ENCODE results near the gene SMG9. TPM values are rescaled to one million over a fixed set of nuclear protein-coding genes. Genes with fewer than 3 reads are reported as not detected.

Gene SMG9, protein sequence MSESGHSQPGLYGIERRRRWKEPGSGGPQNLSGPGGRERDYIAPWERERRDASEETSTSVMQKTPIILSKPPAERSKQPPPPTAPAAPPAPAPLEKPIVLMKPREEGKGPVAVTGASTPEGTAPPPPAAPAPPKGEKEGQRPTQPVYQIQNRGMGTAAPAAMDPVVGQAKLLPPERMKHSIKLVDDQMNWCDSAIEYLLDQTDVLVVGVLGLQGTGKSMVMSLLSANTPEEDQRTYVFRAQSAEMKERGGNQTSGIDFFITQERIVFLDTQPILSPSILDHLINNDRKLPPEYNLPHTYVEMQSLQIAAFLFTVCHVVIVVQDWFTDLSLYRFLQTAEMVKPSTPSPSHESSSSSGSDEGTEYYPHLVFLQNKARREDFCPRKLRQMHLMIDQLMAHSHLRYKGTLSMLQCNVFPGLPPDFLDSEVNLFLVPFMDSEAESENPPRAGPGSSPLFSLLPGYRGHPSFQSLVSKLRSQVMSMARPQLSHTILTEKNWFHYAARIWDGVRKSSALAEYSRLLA
- 4.3 and 8.8 TPM in 2 replicates for total RNA-seq

DNA sequence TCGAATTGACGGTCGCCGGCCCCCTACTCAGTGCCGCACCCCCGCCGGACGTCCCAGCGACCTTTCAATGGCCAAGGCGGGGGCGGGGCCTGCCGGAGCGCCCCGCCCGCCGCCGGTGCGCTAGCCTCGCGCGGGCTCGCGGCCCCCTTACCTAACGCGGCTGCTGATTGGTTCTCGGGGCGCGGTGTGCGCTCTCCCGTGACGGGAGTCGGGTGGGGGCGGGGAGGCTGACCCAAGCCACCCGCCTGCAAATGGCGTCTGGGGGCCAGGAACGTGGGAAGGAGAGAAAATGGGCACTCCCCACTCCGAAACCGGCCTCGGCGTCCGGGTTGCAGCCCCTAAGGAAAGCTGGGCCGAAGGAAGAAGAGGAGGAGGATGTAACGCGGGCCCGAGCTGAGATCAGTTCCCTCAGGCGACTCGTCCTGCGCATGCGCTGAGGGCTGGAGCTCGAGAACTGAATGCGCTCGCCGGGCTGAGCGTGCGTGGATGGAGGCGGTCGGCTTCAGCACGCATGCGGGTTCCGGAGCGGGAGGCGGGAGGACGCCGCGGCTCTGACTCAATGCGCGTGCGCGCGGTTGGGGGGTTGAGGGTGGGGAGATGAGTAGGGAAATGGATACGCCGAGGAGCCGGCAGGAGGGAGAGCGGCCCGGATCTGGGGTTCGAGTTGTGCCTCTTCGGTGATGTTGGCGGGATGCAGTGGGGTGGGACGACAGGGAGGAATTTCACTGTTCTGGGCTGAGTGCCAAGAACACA lies at the start of gene SMG9:
SMG9 (minus strand) TSS at position 460 of the 753 bp plus-strand sequence. CDS start 4,221 bp downstream, outside the sequence.

DNA sequence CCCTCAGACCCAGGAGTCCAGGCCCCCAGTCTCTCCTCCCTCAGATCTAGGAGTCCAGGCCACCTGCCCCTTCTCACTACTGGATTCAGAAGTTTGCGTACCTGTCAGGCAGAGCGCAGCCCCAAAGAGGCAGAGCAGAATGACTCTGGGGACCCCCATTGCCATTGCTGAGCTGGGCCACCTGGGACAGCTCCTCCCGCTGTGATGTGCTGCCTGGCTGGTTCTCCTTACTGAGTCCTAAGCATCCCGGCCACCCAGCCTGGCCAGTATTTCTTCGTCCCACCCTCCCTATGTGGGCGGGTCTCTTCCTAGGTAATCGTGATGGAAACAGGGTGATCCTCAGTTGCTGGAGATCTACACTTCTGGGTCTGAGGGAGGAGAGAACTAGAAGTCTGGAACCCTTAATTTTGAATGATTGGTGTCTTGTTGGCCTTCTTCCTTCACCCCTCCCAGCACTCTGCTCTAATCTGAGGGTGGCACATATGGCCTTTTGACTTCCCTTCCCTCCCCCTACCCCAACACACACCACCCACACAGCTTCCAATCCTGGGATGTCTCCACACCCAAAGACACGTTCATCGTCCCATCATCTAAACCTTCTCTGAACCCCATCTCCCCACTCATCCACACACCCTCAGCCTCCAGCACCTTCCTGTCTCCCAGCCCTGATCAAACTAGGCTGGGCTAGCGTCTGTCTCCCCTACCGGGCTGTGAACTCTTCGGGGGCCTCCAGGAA lies 47.6 kb upstream of the SMG9 start, which contains the start of gene LYPD5:
LYPD5 (minus strand) TSS at position 232 of the 736 bp plus-strand sequence; CDS start at position 165, 67 bp downstream.

DNA sequence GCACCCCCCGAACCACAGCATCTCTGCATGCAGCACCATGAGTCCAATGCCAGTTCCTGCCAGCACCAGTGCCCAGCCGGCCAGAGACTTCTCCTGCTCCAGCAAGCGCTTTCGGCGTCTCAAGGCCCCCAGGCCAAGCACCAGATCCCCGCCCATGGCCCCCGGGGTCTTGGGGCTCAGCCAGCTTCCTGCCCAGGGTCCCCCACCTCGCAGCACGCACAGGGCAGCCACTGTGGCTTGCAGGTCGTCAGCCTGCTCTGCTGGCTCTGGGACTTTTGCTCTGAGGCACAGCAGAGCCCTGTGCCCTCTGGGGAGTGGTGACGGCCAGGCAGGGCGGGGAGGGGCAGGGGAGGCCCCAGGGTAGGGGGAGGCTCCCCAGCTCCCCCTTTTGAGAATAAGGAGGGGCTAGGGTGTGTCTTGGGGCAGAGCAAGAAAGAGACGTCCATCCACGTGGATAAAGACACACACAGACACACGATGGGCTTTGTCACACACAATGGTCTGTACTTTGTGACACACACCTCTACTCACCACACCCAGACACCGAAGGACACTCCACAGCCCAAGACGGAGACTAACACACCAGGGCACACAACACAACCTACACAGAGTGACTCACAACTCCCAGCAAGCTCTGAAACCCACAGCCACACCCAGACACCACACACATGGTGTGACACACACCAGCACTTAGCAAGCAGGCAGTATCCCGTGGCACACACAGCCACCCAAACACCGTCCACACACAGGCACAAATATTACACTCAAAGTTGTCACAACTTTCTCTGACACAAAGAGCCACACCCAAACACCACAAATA lies 26.2 kb upstream of the SMG9 start, which contains the start of gene KCNN4:
KCNN4 (minus strand) TSS at position 268 of the 820 bp plus-strand sequence; CDS start at position 156, 112 bp downstream.

DNA sequence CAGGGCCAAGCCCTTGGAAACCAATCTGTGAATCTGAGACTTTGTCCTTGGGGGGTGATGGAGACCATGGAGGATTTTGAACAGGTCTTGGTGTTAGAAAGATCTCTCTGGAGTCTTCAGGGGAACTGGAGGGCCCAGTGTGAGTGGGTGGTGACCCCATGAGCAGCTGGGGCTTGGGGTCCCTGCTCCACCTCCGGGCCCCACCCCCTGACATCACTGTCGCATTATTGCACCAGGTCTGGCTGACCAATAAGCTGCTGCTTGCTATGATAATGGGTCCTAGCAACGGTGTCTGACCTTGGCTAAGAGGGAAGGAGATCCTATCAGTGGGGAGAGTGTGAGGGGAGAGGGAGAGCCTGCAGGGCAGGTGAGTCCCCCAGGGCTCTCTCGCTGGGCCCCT lies 39.0 kb downstream of the SMG9 start, which contains the start of gene IRGC:
IRGC (plus strand) TSS at position 301 of the 400 bp plus-strand sequence. CDS start 2,483 bp downstream, outside the sequence.

Other genes with a start within 250 kb of the SMG9 start
- gene ETHE1, start 227.8 kb downstream of the SMG9 start, total RNA-seq = 93.0 and 131 TPM in 2 replicates
- gene ZNF575, start 221.8 kb downstream of the SMG9 start, total RNA-seq = 0.16 and 0.60 TPM in 2 replicates
- 10.5 and 17.8 TPM in 2 replicates for gene XRCC1, start 179.4 kb downstream of the SMG9 start, total RNA-seq
- 3.8 and 6.3 TPM in 2 replicates for gene PINLYP, start 179.2 kb downstream of the SMG9 start, total RNA-seq
- gene IRGQ, start 158.8 kb downstream of the SMG9 start, total RNA-seq = 12.9 and 14.2 TPM in 2 replicates
- 8.2 and 8.8 TPM in 2 replicates for gene ZNF576, start 158.4 kb downstream of the SMG9 start, total RNA-seq
- gene SRRM5, start 142.9 kb downstream of the SMG9 start, total RNA-seq = not detected in 2 replicates
- gene ZNF428, start 135.3 kb downstream of the SMG9 start, total RNA-seq = 40.5 and 44.7 TPM in 2 replicates
- 1.4 and 1.7 TPM in 2 replicates for gene CADM4, start 115.1 kb downstream of the SMG9 start, total RNA-seq
- gene PLAUR, start 84.8 kb downstream of the SMG9 start, total RNA-seq = 43.1 and 51.4 TPM in 2 replicates
- not detected in 2 replicates for gene IRGC, start 38.9 kb downstream of the SMG9 start, total RNA-seq
- 0.77 and 3.3 TPM in 2 replicates for gene KCNN4, start 26.0 kb upstream of the SMG9 start, total RNA-seq
- gene LYPD5, start 47.5 kb upstream of the SMG9 start, total RNA-seq = 0.95 and 1.9 TPM in 2 replicates
- 9.7 and 14.8 TPM in 2 replicates for gene ZNF283, start 72.4 kb upstream of the SMG9 start, total RNA-seq
- gene ZNF404, start 129.0 kb upstream of the SMG9 start, total RNA-seq = 3.8 and 3.9 TPM in 2 replicates
- gene ZNF45, start 180.3 kb upstream of the SMG9 start, total RNA-seq = 16.4 and 16.6 TPM in 2 replicates
- 10.8 and 11.8 TPM in 2 replicates for gene ZNF221, start 196.3 kb upstream of the SMG9 start, total RNA-seq
- gene ZNF155, start 229.2 kb upstream of the SMG9 start, total RNA-seq = 7.8 and 9.8 TPM in 2 replicates
- 4.1 TPM in 2 replicates for gene ZNF230, start 248.0 kb upstream of the SMG9 start, total RNA-seq